GM18861 (cell line): Measurements from ENCODE around the gene MDN1.
"Not testable (repeated sequence)": the region's sequence is repeated elsewhere in the genome, so short reads cannot be mapped to it uniquely, and the experiment has no call there.

Source experiments
- ATAC-seq: cut with Tn5 transposase; IDR thresholded peaks from one replicate; pipeline ENCODE4 v1.9.1; 2021; ENCODE audit not compliant: unreplicated experiment

Gene MDN1, protein sequence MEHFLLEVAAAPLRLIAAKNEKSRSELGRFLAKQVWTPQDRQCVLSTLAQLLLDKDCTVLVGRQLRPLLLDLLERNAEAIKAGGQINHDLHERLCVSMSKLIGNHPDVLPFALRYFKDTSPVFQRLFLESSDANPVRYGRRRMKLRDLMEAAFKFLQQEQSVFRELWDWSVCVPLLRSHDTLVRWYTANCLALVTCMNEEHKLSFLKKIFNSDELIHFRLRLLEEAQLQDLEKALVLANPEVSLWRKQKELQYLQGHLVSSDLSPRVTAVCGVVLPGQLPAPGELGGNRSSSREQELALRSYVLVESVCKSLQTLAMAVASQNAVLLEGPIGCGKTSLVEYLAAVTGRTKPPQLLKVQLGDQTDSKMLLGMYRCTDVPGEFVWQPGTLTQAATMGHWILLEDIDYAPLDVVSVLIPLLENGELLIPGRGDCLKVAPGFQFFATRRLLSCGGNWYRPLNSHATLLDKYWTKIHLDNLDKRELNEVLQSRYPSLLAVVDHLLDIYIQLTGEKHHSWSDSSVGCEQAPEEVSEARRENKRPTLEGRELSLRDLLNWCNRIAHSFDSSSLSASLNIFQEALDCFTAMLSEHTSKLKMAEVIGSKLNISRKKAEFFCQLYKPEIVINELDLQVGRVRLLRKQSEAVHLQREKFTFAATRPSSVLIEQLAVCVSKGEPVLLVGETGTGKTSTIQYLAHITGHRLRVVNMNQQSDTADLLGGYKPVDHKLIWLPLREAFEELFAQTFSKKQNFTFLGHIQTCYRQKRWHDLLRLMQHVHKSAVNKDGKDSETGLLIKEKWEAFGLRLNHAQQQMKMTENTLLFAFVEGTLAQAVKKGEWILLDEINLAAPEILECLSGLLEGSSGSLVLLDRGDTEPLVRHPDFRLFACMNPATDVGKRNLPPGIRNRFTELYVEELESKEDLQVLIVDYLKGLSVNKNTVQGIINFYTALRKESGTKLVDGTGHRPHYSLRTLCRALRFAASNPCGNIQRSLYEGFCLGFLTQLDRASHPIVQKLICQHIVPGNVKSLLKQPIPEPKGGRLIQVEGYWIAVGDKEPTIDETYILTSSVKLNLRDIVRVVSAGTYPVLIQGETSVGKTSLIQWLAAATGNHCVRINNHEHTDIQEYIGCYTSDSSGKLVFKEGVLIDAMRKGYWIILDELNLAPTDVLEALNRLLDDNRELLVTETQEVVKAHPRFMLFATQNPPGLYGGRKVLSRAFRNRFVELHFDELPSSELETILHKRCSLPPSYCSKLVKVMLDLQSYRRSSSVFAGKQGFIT (N-terminal part only)

DNA sequence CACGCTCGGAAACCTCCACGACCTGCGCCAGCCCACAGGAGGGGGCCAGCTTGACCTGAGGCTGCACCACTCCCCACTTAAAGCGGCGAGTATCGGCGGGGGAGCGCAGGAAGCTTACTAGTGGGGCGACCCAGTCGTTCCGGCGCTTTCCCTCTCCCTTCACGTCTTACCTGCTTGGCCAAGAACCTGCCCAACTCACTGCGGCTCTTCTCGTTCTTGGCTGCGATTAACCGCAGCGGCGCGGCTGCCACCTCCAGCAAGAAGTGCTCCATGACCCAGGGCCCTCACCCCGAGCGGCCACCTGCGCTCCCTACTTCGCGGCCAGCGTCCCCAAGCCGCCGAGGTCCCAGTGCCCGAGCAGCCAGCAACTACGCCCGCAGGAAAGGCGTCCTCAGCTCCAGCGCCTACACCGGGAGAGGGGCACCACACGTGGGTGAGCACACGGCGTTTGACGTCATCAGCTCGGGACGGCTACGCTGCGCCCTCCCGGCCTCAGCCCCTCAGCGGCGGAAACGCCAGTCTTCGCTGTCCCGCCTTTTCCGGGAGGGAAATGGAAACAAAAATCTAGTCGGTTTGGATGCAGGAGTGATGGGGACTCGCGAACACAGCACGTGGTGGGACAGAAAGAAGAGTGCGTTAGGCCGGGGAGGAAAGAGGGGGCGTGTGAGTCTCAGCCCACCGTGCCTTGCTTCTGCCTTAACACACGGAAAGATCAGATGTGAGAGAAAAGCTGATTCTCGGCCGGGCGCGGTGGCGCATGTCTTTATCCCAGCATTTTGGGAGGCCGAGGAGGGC lies at the start of gene MDN1:
Gene MDN1, minus strand, starts transcription at position 459 of the 795 bp plus-strand sequence. Its CDS starts 187 bp downstream, at position 272.
- peak; percentile 94 for ATAC-seq

DNA sequence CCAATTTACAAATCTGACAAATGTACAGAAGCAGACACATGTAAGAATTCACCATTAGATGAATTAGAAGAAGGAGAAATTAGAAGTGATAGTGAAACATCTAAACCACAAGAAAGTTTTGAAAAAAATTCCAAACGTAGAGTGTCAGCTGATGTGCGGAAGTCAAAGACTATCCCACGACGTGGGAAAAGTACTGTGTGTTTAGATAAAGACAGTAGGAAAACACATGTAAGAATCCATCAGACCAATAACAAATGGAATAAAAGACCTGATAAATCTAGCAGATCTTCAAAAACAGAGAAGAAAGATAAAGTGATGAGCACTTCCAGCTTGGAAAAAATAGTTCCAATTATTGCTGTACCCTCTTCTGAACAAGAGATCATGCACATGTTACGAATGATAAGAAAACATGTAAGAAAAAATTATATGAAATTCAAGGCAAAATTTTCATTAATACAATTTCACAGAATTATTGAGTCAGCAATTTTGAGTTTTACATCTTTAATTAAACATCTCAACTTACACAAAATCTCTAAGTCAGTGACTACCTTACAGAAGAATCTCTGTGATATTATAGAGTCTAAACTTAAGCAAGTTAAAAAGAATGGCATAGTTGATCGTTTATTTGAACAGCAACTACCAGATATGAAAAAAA lies 46.6 kb upstream of the MDN1 start:
- ATAC-seq: no peak

DNA sequence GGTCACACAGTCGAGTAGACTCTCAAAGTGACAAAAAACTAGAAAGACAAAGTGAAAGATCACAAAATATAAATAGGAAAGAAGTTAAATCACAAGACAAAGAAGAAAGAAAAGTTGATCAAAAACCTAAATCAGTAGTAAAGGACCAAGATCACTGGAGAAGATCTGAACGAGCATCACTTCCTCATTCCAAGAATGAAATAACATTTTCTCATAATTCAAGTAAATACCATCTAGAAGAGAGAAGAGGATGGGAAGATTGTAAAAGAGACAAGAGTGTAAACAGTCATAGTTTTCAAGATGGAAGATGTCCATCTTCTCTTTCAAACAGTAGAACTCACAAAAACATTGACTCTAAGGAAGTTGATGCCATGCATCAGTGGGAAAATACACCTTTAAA lies 43.1 kb upstream of the MDN1 start:
- no peak for ATAC-seq

DNA sequence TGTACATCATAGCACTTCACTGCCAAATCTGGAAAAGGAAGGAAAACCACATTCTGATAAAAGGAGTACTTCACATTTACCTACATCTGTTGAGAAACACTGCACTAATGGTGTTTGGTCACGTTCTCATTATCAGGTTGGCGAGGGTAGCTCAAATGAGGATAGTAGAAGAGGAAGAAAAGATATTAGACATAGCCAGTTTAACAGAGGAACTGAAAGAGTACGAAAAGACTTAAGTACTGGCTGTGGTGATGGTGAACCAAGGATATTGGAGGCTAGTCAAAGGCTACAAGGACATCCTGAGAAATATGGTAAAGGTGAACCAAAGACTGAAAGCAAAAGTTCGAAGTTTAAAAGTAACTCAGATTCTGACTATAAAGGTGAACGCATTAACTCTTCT lies 42.7 kb upstream of the MDN1 start:
- ATAC-seq: no peak

DNA sequence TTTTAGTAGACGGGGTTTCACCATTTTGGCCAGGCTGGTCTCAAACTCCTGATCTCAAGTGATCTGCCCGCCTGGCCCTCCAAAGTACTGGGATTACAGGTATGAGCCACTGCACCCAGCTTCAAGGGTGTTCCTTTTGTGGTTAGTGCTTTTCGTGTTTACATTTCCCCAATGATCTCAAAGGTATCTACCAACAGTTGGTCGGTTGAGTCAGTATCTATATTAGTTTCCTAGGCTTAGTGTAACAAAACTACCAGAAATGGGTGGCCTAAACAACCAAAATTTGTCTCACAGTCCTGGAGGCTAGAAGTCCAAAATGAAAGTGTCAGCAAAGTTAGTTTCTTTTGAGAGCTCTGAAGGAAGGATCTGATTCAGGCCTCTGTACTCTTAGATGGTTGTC lies 40.1 kb upstream of the MDN1 start:
- ATAC-seq: no peak

DNA sequence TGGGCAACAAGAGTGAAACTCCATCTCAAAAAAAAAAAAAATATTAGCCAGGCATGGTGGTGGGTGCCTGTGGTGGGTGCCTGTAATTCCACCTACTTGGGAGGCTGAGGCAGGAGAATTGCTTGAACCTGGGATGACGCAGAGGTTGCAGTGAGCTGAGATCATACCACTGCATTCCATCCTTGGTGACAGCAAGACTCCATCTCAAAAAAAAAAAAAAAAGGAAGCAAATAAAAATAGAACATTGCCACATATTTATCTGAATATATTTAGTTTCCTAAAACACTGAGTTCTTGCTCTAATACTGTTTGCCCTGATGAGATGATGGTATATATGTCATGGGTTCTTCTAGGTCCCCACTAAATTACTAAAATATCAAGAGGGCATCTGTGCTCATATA lies 38.4 kb upstream of the MDN1 start:
- no peak for ATAC-seq

DNA sequence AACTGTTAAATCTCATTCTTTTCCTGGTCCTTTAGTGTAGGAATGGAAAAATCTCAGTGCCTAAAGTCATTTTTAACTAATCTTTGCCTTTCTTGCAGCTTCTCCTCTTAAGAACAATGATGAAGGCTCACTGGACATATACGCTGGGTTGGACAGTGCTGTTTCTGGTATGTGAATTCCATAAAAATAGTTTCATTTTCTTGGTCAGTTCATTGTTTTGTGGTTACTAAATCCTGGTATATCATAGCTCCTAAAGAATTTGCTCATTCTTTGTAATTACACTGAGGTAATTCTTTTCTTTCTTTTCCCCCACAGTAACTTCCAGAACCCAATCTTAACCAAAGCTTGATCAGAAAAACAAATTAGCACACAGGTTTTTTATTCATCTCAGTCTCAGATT lies 33.5 kb upstream of the MDN1 start:
- ATAC-seq: no peak

DNA sequence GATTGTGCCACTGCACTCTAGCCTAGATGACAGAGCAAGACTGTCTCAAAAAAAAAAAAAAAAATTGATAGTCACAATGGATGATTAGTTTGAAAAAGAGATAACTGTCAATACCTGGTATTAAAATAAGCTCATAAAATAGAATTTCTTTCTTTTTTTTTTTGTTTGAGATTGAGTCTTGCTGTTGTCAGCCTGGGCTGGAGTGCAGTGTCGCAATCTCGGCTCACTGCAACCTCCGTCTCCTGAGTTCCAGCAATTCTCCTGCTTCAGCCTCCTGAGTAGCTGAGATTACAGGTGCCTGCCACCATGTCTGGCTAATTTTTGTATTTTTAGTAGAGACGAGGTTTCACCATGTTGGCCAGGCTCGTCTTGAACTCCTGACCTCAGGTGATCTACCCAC lies 27.9 kb upstream of the MDN1 start:
- not testable (repeated sequence) for ATAC-seq

DNA sequence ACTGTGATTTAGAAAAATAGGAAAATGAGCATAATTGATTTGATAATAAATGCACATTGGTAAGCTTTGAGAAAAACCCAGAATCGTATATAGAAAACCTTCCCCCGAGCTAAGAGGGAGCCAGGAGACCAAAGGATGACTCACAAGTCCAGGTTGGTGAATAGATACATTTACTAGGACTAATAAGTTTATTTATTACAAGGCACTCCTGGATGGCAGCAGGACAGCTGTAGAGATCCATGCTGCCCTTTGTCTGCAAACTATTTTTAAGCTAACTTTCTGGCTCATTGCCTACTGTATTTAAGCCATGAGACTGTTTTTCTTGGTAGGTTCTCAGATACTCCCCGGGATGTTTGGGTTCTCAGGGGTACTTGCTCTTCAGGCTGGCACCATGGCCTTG lies 23.5 kb upstream of the MDN1 start:
- ATAC-seq: no peak

DNA sequence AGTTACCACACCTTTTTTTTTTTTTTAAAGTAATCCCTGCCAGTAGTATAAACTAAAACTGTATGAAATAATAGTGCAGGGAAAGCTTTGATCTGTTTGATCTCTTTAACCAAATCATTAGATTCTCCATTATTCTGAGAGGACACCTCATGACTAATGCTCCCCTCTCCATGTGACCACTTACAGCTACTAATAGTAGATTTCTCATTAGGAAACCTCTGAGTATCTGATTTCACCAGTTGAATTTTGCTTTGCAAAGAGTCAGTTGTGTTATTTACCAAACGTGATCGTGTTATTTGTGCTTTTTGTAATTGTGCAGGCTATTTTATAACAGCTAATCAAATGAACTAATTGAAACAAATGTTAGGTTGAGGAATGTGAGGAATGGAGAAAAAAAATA lies 22.6 kb upstream of the MDN1 start:
- ATAC-seq: no peak

DNA sequence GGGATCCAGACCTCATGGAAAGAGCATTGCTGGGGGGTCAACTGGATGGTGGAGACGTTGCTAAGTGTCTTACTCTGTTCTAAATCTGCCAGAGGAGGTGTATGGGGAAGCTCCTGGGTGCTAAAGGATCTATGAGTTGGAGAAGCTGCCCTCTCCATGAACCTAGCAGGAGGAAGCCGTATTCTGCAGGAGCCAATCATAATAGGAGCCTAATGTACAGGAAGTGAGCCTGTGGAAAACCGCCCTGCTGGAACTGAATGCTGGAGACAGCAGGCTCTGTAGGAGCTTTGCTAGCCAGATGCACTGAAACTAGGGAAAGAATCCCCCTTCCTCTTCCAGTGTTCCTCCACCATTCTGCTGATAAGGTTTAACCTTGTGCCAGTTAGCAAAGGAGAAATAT lies 20.9 kb upstream of the MDN1 start:
- no peak for ATAC-seq

DNA sequence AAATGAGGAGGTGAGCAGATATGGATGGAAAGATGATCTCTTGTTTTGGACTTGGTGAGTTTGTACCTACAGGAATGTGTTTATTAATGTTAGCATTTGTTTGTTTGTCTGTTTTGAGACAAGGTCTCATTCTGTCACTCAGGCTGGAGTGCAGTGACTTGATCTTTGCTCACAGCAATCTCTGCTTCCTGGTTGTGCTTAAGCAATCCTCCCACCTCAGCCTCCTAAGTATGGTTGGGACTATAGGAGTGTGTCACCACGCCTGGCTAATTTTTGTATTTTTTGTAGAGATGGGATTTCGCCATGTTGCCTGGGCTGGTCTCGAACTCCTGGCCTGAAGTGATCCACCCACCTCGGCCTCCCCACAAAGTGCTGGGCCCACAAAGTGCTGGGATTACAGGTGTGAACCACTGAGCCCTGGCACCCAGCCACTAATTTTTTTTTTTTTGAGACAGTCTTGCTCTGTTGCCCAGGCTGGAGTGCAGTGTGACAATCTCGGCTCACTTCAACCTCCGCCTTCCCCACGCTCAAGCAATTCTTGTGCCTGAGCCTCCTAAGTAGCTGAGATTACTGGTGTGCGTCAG lies 17.1 kb upstream of the MDN1 start:
- ATAC-seq: no peak

DNA sequence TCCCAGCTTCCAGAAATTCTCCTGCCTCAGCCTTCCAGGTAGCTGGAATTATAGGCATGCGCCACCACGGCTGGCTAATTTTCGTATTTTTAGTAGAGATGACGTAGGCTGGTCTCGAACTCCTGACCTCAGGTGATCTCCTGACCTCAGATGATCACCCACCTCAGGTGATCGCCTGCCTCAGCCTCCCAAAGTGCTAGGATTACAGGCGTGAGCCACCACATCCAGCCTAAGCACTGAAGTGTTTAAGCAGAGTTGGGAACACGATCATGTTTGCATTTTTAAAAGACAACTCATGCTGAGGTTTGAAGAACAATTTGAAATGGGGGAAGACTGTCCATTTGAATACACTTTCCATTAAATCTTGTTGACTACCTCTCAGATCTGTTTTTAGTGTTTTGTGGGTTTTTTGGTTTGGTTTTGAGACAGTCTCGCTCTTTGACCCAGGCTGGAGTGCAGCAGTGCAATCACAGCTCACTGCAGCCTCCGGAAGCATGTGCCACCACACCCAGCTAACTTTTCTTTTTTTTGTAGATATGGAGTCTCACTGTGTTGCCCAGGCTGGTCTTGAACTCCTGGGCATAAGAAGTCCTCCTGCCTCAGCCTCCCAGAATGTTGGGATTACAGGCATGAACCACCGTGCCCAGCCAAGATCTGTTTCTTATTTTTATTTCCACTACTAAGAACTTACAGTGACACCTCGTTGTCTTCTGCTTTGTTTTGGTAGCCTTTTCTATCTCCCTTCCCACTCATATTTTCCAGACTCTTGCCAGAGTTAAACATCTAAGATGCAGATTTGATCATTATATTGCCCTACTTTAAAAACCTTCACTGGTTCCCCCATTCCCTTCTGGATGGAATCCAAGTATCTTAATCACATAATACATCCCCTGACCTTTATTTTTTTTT lies 15.5 kb upstream of the MDN1 start:
- ATAC-seq: peak; percentile 99

DNA sequence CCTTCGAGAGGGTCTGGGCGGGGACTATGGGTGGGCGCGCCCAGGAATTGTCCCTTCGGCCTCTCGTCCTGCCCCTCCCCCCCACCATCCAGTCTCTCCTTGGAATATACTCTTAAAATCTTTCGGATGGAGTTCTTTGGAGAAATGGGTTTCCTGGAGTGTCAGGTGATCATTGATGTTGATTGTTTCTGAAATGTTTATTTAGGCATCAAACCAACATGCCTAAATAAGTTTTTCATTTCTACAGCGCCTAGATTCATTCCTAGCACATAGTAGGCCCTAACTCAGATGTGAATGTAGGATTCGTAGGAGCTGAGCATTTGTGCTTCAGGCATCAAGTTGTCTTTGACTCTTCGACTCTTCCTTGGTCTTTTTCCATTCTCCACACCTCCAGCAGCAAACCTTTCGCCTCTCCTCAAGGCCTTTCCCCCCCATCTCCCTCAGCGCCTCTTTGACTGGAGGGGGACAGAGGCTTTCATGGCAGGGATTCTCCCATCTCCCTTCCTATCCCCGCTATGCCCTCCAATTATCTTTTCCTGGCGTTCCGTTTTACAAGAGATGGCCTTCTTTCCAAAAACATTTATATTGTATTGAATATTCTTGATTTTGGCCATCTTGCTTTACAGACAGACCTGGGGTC lies 10.7 kb upstream of the MDN1 start:
- no peak for ATAC-seq

DNA sequence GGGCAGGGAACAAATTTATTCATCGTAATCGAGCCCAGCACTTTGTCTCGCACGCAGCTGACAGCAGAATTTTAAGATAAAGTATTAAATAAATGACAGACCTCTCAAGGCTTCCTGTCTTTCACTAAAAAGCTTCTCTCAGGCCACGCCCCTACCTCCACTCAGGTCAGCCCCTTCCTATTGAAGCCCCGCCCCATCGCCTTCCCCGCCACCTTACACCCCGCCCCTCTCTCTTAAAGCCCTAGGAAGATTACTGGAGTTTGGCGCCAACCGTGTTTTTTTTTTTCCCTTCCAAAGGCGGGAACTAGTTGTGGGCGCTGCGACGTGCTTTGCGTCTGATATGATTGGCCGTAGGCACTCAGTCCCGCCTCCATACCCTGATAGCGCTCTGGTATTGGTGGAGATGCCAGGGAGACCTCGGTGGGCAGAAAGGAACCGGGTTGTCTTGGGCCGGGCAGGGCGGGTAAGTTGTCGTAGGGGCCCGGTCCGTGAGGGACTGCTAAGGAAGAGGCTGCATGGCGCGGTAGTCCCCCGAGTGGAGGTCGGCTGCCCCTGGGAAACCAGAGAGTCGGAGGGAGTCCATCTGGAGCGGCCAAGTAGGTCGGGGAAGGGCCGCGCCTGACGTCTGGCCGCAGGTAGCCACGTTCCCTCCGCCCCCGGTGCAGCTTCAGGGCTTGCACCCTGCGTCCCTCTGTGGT lies 10.0 kb upstream of the MDN1 start, which contains the start of gene CASP8AP2:
Gene CASP8AP2, plus strand, starts transcription at position 409 of the 698 bp plus-strand sequence.
- ATAC-seq: peak; percentile 98

DNA sequence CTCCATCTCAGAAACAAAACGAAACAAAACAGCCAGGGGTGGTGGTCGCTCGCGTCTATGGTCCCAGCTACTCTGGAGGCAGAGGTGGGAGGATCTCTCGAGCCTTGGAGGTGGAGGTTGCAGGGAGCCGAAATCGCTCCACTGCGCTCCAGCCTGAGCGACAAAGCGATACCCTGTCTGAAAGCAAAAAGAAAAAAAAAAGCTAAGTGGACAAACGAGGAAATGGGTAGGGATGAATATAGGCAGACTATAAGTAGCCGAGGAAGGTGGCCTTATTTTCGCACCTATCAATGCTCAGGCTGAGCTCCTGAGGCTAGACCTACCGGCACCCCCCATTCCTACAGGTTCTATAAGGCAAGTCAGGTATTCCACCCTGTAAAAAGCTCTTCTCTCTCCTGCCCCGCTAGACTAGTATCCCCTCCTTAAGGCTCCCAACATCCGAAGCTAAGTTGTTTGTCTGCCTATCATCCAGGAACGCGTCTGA lies 9.4 kb upstream of the MDN1 start:
- peak; percentile 25 for ATAC-seq

DNA sequence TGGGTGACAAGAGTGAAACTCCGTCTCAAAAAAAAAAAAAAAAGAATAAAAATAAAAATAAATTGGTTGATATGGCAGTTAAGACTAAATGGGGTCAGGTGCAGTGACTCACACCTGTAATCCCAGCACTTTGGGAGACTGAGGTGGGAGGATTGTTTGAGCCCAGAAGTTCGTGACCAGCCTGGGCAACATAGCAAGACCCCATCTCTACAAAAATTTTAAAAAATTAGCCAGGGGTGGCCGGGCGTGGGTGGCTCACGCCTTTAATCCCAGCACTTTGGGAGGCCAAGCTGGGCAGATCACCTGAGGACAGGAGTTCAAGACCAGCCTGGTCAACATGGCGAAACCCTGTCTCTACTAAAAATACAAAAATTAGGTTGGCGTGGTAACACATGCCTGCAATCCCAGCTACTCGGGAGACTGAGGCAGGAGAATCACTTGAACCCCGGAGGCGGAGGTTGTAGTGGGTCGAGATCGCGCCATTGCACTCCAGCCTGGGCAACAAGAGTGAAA lies 8.9 kb upstream of the MDN1 start:
- not testable (repeated sequence) for ATAC-seq
